HG02852 (cell line): ENCODE measurements around the gene TESMIN.

ENCODE experiments used
- ATAC-seq: cut with Tn5 transposase; IDR thresholded peaks from one replicate; pipeline ENCODE4 v1.9.1; 2021; ENCODE audit warnings: mild to moderate bottlenecking, moderate library complexity; ENCODE audit not compliant: unreplicated experiment

Gene TESMIN

GRCh38 chr11:68684385-68685356 is 66.6 kb downstream of the TESMIN start, which contains the start of gene GAL:
Gene GAL (plus strand): TSS chr11:68684544. CDS start chr11:68684924, 380 bp downstream.
- ATAC-seq: no peak

DNA sequence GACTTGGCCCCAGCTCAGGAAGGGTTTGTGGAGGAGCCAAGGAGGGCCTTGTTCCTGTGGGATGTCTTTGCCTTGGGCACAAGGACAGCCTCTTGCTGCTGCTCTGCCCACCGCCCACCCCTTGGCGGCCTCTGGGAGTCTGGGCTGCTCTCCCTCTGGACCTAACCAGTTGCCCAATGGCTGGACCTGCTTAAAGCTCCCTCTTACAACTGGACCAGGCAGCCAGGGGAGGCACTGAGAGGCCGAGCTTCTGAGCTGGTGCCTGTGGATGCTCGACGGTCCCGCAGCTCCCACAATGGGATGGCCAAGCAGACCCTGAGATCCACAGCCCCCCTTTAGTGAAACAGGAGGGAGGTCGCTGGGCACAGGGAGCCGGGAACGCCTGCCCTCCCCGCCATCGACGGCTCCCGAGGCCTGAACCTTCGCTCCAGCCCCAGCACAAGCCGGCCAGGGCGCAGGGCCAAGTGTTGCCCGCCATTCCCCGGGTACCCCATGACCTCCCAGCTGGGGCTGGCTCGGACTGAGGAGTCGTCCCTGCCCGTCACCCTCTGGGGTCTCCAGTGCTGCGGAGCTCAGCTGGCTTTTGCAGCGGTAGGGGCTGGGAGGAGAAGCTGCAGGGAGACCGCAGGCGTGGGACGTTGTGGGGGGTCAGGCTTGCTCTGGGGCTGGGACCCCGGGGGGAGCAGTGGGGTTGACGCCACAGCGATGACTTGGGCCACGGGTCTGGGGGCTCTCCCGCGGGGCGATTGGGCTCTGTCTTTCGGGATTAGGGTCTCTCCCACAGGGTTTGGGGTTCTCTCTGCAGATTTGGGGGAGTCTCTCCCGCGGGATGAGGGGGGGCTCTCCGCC is 67.6 kb downstream of the TESMIN start:
- no peak for ATAC-seq

GRCh38 chr11:68683121-68683520 is 68.2 kb downstream of the TESMIN start:
- ATAC-seq: no peak

DNA sequence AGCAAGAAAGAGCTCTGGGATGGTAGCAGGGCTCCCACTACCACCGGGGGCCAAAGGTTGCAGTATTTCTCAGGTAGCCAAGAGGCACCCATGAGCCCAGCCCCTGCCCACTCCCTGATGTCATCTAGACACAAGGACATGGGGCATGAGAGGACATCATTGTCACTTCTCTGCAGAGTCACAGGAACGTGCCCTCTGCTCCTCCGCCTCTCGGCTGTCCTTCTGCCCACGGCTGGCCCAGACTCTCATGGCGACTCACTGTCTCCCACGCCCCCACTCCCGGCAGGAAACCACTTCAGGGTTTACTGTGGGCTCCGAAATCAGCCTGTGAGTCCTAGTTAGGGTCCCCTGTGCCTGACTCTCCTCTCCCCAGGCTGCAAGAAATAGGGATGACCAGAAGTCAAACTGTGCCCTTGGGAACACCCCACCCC is 68.8 kb downstream of the TESMIN start:
- ATAC-seq: no peak

DNA sequence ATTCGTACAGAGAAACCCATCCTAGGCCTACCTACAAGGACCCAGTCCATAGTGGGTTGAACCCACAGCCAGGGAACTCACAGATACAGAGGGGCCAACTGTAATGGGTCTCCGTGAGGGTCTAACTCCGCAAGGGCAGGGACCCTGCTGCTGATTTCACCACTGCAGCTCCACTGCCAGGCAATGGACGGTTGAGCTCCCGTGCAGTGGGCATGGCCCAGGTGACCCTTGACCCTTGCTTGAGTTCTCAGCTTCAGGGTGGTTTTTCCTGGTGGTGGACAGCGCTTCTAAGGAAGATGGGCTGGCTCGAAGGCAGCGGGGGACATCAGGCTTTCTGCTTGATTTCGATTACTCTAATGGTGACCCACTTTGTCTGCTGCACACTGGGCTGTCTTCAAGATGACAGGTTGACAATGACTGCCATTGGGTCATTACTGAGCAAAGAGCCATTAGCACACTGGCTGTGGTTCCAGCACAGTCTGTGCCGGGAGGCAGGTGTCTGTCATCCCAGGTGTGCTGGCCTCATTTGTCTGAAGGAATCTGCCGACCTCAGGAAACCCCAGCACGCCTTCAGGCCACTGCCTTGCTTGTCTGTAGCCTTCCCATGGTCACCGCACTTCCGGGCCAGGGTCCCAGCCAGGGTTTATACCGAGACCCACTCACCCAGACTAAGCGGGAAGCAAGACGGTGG is 70.6 kb downstream of the TESMIN start:
- ATAC-seq: no peak

GRCh38 chr11:68678031-68678441 is 73.3 kb downstream of the TESMIN start:
- no peak for ATAC-seq

DNA sequence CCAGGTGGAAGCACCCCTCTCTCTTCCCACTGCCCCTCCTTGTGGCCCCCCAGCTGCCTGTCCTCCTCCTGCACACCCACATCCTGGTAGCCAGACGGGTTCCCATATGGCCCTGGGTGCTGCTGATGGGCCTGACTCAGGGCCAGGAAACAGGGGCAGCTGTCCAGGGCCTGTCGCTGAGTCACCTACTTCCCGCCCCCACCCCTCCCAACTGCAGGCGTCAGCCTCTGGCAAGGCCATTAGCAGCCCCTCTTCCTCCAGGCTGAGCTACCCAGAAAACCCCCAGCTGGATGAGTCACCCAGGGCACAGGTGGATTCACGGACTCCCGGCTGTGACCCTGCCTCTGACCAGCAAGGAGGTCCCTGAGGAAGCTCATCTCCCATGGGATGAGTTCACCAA is 73.9 kb downstream of the TESMIN start:
- no peak for ATAC-seq

- no peak for ATAC-seq
These were observed 76.9 kb downstream of the TESMIN start for GRCh38 chr11:68674461-68674860.

GRCh38 chr11:68673991-68674390 is 77.3 kb downstream of the TESMIN start:
- no peak for ATAC-seq

DNA sequence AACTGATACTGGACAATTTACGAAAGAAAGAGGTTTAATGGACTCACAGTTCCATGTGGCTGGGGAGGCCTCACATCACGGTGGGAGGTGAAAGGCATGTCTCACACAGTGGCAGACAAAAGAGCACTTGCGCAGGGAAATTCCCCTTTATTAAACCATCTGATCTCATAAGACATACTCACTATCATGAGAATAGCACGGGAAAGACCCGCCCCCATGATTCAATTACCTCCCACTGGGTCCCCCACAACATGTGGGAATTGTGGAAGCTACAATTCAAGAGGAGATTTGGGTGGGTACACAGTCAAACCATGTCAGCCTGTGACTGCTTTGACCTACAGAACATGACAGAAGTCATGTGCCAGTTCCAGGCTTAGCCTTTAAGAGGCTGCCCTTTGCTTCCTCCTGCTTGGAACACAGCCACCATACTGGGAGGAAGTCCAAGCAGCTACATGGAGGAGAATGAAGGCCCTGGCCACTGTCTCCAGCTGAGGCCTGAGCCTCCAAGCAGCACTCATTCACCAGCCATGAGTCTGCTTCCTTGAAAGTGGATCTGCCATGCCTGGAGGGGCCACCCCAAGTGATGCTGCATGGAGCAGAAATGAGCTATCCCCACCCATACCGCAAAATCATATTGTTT is 77.9 kb downstream of the TESMIN start:
- no peak for ATAC-seq

DNA sequence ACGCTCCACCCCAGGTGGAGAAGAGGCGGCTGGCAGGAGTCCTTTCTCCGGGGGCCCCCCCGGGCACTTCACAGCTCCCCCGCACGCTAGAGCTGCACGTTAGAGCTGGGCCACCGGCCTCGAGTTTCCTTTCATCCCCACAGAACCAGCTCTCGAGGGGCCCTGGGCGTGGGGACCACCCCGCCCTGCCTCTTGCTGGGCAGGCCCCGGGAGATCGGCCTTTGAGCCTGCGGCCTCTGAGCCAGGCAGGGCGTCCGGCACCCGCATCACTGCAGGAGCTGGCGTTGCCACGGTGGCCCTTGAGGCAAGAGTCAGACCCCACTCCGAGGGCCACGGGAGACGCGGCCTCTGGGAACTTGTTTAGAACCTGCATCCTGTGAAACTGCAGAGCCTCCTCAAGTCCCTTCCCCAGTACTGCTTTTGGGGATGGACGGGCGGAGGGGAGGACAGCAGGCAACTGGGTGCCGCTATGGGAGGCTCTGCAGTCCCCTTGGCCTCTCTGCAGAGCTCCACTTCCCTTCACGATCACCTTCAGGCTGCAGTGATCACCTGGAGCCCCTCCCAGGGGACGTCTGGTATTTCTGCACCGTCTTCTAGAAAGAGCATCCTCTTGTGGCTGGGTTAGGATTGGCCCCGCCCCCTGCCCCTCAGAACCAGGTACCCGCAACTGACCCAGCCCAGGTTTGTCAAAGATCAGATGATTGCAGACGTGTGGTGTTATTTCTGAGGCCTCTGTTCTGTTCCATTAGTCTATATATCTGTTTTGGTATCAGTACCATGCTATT is 80.9 kb downstream of the TESMIN start:
- no peak for ATAC-seq

DNA sequence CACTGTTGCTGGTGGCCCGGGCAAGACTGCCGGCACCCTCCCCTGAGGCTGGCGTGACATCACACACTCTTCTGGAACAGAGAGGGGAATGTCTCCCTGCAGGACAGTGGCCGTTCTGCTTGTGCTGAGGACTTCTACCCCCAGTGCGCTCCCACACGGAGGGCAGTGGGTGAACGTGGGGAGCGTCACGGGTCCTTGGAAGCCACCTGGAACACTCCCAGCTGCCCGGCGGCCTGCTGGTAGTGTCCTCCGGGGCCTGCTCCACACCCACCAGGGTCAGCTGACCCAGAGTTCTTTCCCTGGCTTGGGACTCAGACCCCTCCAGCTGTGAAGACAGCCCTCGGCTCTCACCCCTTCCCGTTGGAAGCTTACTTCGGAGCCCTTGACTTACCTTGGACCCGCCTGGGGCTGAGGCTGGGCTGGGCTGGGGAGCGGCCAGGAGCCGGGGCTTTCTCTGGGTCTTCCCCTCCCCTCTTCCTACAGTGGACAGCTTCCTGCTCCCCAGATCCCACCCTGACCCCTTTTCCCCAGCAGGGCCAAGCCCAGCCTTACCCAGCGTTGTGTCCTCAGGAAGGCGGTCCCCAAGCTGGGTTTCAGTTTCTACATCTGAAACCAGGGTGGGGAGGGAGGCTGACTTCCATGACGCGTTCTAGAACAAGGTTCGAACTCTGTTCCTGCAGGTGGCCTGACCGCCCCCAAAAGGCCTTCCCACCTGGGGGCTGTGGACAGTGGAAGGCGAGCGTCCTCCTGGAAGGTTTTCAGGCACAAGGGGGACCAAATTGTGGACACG is 81.8 kb downstream of the TESMIN start:
- no peak for ATAC-seq

DNA sequence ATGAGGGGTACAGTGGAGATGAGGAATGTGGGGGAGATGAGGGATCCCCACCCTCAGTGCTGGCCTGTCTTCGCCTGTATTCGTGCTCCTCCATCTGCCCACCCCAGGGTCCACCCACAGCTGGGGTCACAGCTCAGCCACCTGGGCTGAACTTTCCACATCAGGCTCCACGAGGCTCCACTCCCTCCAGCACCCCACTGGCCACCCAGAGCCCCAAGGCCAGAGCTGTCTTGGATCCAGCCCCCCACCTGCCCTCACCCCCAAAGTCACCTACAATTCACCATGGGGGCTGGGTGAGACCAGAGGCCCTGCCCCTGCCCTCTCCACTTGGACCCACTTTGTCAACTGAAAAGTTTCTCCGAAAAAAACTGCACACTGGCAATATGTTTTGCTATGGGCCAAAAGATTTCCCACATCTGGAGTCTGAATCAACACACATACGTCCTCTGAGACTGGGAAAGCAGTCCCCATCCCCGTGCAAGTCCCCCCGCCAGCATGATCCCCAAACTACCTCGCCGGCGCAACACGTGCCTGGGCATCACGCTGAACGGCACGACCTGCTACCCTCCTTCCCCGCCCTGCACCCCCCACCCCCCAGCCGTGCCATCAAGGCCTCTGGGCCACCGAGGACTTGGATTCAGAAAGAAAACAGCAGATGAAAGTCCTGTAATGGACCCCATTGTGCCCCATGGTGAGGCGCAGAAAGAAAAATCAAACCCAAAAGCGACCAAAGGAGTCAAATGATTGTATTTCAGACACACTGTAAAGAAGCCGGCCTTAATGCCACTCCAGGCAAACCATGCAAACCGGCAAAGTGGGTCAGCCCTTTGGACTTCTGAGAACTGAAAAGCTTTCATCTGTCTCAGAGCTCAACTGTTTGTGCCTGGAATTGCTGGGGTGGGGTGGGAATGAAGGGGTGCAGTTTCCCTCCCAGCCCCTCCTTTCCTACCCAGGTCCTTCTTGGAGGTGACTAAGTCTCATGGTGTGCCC is 83.5 kb downstream of the TESMIN start:
- no peak for ATAC-seq

- ATAC-seq: no peak
These were observed 84.5 kb downstream of the TESMIN start for GRCh38 chr11:68666849-68667248.

GRCh38 chr11:68665436-68665835 is 85.9 kb downstream of the TESMIN start:
- no peak for ATAC-seq

DNA sequence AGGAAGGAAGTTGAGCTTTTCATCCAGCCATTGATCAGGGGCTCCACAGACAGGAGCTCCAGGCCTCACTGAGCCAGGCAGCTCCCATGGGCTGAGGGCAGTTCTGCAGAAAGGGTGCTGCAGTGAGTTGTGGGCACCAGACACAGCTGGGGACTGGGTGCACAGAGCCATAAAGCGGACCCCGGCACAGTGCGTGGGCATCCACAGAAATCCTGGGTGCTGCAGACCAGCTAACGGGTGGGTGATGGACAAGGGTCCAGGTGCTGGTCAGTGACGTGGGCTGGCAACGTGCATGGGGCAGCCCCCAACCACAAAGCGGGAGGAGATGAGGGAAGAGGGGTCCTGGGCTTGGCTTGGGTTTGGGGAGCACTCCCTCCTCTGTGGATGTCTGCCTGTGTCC is 86.4 kb downstream of the TESMIN start:
- no peak for ATAC-seq

- ATAC-seq: no peak
These were observed 87.2 kb downstream of the TESMIN start for GRCh38 chr11:68664141-68664540.
